Spinal cord (tissue), 10 donors: ENCODE results near the gene ATF7IP. TPM values are rescaled to one million over a fixed set of nuclear protein-coding genes. Genes with fewer than 3 reads are reported as not detected.
A peak's percentile ranks its signal among the peaks of the same experiment; 100 is the strongest.
"Not testable (repeated sequence)": the region's sequence is repeated elsewhere in the genome, so short reads cannot be mapped to it uniquely, and the experiment has no call there.

Experiments
- DNase-seq, 6 donors: peaks; one replicate each; pipeline versions ENCODE4 v3.0.0 to v3.0.0-alpha.2; 2013 to 2015; ENCODE audit warnings: low spot score in 6 of 6, low read depth in 4 of 6
- H3K27ac ChIP-seq: one replicate; pipeline ENCODE4 v1.5.1; 2013; ENCODE audit warnings: low read depth, low read length, control low read depth
- H3K27me3 ChIP-seq: one replicate; pipeline ENCODE4 v1.6.1; 2013; ENCODE audit warnings: low read length; ENCODE audit not compliant: control insufficient read depth, insufficient read depth
- H3K36me3 ChIP-seq: one replicate; pipeline ENCODE4 v1.6.1; 2013; ENCODE audit warnings: low read length; ENCODE audit not compliant: control insufficient read depth, insufficient read depth
- H3K4me1 ChIP-seq: one replicate; pipeline ENCODE4 v1.6.1; 2013; ENCODE audit warnings: low read length; ENCODE audit not compliant: control insufficient read depth, insufficient read depth
- H3K4me3 ChIP-seq: one replicate; pipeline ENCODE4 v1.5.1; 2013; ENCODE audit warnings: low read depth, low read length, control low read depth
- H3K9me3 ChIP-seq: one replicate; pipeline ENCODE4 v1.6.1; 2013; ENCODE audit warnings: low read length; ENCODE audit not compliant: control insufficient read depth, insufficient read depth
- WGBS: methylation state at CpG from one replicate; pipeline ENCODE4 v1.1.5; 2013; ENCODE audit warnings: missing lambda C conversion rate; ENCODE audit not compliant: insufficient coverage; 5-methylcytosine and 5-hydroxymethylcytosine counted together
- polyA plus RNA-seq, 2 donors: library from polyadenylated mRNA; unstranded; fragments of 120-200 nt; gene quantifications; one replicate each; pipeline ENCODE4 v1.2.1, GENCODE V29; 2013; ENCODE audit not compliant: insufficient read length in 2 of 2
- total RNA-seq, 2 donors: library from RNA; depleted of rRNA in 1 of 2; stranded (reverse); fragments of 120-200 nt in 1 of 2; fragments of >200 nt in 1 of 2; gene quantifications; one replicate each; pipeline versions ENCODE4 v1.2.3 to v1.2.4, GENCODE V29; 2013 to 2014
- donor health status: healthy.

Gene ATF7IP
- total and polyA plus RNA-seq, 4 donors = 42.3 to 73.5 (median 54.5) TPM

DNA sequence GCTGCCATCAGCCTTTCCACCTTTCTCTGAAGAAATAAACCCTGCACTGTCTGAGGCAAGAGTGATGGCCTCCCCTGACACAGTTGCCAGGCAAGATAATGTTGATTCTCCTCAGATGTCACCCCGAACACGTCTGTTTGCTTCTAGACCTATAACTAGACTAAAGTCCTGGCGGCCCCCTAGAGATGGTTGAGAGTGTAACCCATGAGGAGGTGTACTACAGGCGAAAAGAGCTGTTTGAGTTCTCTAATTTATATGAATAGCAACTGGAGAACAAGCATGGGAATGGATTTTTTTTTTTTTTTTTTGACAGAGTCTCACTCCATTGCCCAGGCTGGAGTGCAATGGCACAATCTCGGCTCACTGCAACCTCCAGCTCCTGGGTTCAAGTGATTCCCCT, 33.0 kb upstream of the ATF7IP start:
- H3K27ac ChIP-seq = no peak overlapping the region
- H3K9me3 ChIP-seq = peaks cover 4% of the 10 kb centered on the region
- no peak overlapping the region for H3K4me3 ChIP-seq
- no peaks in the 10 kb centered on the region for H3K4me1 ChIP-seq
- 100% methylated on average over 2 of the region's 5 CpGs for WGBS
- H3K27me3 ChIP-seq = no peaks in the 10 kb centered on the region
- DNase-seq = no peak
- H3K36me3 ChIP-seq = no peaks in the 10 kb centered on the region

DNA sequence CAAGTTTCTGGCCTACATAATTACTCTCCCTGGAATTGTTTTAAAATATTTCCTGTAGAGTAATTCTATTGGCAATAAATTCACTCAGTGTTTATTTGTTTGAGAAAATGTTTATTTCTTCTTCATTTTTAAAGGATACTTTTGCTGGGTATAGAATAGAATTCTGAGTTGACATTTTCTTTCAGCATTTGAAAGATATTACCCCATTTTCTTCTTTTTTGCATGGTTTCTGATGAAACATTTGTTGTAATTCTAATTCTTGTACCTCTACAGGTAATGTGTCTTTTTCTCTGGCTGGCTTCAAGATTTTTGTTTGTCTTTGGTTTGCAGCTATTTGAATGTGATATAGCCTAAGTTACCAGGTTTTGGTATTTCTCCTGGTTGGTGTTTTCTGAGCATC, 25.1 kb upstream of the ATF7IP start:
- Histone ChIP-seq H3K4me1 (no peaks in the 10 kb centered on the region), H3K9me3 (peaks cover 11% of the 10 kb centered on the region), H3K27ac (no peak overlapping the region), H3K36me3 (no peaks in the 10 kb centered on the region), H3K27me3 (no peaks in the 10 kb centered on the region), H3K4me3 (no peak overlapping the region)
- DNase-seq = no peak

DNA sequence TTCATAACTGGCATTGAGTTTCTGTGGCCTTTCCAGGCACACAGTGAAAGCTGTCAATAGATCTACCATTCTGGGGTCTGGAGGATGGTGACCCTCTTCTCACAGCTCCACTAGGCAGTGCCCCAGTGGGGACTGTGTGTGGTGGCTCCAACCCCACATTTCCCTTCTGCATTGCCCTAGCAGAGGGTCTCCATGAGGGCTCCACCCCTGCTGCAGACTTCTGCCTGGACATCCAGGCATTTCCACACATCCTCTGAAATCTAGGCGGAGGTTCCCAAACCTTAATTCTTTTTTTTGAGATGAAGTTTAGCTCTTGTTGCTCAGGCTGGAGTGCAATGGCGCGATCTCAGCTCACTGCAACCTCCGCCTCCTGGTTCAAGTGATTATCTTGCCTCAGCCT, 14.0 kb upstream of the ATF7IP start:
- H3K27me3 ChIP-seq = not testable (repeated sequence)
- 100% methylated on average over 3 of the region's 4 CpGs for WGBS
- peaks cover 11% of the 10 kb centered on the region for H3K9me3 ChIP-seq

DNA sequence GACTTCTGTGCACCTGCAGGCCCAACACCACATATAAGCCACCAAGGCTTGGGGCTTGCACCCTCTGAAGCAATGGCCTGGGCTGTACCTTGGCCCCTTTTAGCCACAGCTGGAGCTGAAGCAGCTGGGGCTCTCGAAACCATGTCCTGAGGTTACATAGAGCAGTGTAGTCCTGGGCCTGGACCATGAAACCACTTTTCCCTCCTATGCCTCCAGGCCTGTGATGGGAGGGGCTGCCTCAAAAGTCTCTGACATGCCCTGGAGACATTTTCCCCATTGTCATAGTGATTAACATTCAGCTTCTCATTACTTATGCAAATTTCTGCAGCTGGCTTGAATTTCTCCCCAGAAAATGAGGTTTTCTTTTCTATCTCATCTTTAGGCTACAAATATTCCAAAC, 13.4 kb upstream of the ATF7IP start:
- H3K4me1 ChIP-seq, H3K36me3 ChIP-seq, H3K27me3 ChIP-seq, DNase-seq, H3K4me3 ChIP-seq, H3K27ac ChIP-seq: not testable (repeated sequence)
- no CpG with 5 or more reads among the region's 1 CpG for WGBS
- H3K9me3 ChIP-seq = peaks cover 11% of the 10 kb centered on the region

More for the DNA sequence above, 14.0 kb upstream of the ATF7IP start:
- H3K36me3 ChIP-seq, H3K27ac ChIP-seq, DNase-seq, H3K4me1 ChIP-seq, H3K4me3 ChIP-seq: not testable (repeated sequence)

DNA sequence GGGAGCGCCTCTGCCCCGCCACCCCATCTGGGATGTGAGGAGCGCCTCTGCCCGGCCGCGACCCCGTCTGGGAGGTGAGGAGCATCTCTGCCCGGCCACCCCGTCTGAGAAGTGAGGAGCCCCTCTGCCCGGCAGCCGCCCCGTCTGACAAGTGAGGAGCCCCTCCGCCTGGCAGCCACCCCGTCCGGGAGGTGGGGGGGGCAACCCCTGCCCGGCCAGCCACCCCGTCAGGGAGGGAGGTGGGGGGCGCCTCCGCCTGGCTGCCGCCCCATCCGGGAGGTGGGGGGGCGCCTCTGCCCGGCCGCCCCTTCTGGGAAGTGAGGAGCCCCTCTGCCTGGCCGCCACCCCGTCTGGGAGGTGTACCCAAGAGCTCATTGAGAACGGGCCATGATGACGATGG, 10.8 kb upstream of the ATF7IP start:
- H3K27ac ChIP-seq, H3K4me1 ChIP-seq, H3K4me3 ChIP-seq, H3K27me3 ChIP-seq, DNase-seq, H3K36me3 ChIP-seq: not testable (repeated sequence)
- 93% methylated on average over 20 of the region's 28 CpGs for WGBS
- H3K9me3 ChIP-seq = peaks cover 11% of the 10 kb centered on the region

DNA sequence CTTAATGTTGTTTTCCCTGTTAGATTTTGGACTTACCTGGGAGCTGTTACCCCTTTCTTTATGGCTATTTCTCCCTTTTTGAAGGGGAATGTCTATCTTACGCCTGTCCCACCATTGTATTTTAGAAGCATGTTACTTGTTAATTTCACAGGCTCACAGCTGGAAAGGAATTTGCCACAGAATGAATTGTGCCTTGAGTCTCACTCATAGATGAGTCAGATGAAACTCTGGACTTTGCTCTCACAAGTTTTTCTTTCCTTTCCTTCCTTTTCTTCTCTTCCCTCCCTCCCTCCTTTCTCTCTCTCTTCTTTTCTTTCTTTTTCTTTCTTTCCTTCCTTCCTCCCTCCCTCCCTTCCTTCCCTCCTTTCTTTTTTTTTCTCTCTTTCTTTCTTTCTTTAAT, 9.3 kb upstream of the ATF7IP start:
- Histone ChIP-seq H3K36me3 (no peaks in the 10 kb centered on the region), H3K4me1 (no peaks in the 10 kb centered on the region), H3K27me3 (no peaks in the 10 kb centered on the region), H3K9me3 (peaks cover 6% of the 10 kb centered on the region), H3K4me3 (no peak overlapping the region), H3K27ac (no peak overlapping the region)
- DNase-seq = no peak
- no CpG with 5 or more reads among the region's 1 CpG for WGBS

DNA sequence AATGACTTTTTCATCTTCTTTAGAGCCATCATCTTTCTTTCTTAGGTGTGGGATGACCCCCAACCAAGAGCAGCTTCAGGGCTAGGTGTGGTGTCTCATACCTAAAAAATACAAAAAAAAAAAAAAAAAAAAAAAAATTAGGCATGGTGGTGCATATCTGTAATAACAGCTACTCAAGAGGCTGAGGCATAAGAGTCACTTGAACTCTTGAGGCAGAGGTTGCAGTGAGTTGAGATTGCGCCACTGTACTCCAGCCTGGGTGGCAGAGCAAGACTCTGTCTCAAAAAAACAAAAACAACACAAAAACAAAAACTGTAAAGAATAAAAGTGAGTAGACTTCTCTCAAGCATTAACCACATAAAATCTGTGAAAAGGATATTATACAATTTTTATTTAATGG, 8.0 kb upstream of the ATF7IP start:
- Histone ChIP-seq H3K27me3 (no peaks in the 10 kb centered on the region), H3K27ac (no peak overlapping the region), H3K4me1 (no peaks in the 10 kb centered on the region), H3K9me3 (no peaks in the 10 kb centered on the region), H3K4me3 (no peak overlapping the region), H3K36me3 (no peaks in the 10 kb centered on the region)
- DNase-seq = no peak
- WGBS = no CpG with 5 or more reads among the region's 1 CpG

DNA sequence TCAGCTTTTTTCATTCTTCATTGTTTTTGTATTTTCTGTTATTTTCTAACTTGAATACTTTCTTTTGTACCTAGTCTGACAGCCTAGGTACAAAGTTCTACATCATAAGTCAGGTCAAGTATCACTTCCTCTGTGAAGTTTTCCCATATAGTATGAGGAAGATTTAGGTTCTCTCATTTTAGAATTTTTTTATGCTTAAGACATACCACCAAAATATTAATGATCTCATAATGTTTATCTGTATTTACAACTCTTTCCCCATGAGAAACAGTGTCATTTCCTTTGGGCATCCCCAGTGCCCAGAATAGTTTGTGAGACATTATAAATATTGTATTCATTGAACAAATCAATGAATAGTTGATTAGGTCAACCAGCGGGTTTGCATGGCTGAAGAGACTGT, 3.1 kb upstream of the ATF7IP start:
- no peaks in the 10 kb centered on the region for H3K36me3 ChIP-seq
- no peaks in the 10 kb centered on the region for H3K9me3 ChIP-seq
- H3K4me1 ChIP-seq = no peaks in the 10 kb centered on the region
- H3K4me3 ChIP-seq = no peak overlapping the region
- no peak for DNase-seq
- H3K27me3 ChIP-seq = no peaks in the 10 kb centered on the region
- no peak overlapping the region for H3K27ac ChIP-seq
- no CpG with 5 or more reads among the region's 1 CpG for WGBS

DNA sequence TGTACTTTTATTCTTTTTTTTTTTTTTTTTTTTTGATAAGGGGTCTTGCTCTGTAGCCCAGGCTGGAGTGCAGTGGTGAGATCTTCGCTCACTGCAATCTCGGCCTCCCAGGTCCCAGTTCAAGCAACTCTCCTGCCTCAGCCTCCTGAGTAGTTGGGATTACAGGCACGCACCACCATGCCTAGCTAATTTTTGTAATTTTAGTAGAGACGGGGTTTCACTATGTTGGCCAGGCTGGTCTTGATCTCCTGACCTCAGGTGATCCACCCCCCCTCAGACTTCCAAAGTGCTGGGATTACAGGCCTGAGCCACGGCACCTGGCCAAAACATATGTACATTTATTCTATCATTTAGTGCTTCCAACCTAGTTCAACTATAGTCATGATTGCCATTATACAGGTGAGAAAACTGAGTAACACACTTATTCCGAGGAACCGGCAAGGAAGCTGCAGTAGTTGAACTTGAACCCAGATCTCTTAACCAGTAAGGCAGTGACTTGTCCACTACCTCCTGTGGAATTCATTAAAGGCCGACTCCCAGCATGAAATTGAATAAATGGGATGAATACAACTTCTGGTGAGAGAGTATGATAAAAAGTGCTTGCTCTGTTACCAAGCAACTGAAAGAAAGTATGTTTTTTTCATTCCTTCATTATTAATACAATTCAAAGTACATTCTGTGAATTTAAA, 755 bp upstream of the ATF7IP start:
- peak overlapping the region; percentile 80 for H3K4me3 ChIP-seq
- no peak for DNase-seq
- H3K27ac ChIP-seq = peak overlapping the region; percentile 99
- peaks cover 6% of the 10 kb centered on the region for H3K36me3 ChIP-seq
- H3K27me3 ChIP-seq = no peaks in the 10 kb centered on the region
- 100% methylated on average over 1 of the region's 8 CpGs for WGBS
- H3K4me1 ChIP-seq = no peaks in the 10 kb centered on the region
- no peaks in the 10 kb centered on the region for H3K9me3 ChIP-seq

DNA sequence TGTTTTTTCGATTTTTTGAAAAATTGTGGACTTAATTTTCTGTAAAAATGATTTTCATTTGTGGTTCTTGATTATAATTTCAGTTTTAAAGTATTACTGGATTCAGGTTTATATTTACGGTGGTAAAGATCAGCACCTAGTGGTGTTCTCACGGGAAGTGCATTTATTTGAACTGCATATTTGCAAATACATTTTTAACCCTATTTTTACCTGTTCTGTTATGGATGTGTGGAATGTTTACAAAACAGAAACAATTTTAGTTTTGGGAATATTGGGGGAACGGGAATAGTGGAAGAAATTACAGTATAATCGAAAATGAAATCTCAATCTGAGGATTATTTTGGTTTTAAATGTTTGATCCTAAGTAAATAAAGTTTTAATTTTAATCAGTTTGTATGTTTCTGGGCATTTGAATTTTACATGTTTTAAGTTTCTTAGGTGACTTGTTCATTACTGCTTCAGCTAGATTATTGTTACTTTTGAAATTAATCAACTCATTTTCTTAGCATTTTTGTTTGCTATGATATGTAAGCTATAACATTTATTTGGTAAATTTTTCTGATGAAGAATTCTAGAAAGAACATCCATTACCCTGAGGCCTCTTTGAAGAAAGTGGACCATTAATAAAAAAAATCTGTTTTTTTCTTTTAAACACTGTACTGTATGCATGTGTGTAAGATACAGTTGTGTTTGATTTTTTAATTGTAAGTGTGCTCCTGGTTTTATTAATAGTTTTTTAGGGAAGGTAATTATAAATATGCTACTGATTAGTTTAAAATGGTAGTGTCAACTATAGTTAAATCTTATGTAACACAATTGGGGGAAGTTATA, 942 bp downstream of the ATF7IP start:
- H3K4me3 ChIP-seq = peak overlapping the region; percentile 80
- peak overlapping the region; percentile 99 for H3K27ac ChIP-seq
- peaks cover 6% of the 10 kb centered on the region for H3K36me3 ChIP-seq
- no peaks in the 10 kb centered on the region for H3K9me3 ChIP-seq
- H3K27me3 ChIP-seq = no peaks in the 10 kb centered on the region
- 0% methylated on average over 2 of the region's 5 CpGs for WGBS
- no peaks in the 10 kb centered on the region for H3K4me1 ChIP-seq
- DNase-seq = no peak
